IPS-15b (cell line): Measurements from ENCODE around the gene CPA5.
"Not testable (repeated sequence)": the region's sequence is repeated elsewhere in the genome, so short reads cannot be mapped to it uniquely, and the experiment has no call there.

Experiments
- H3K27me3 ChIP-seq: one replicate; pipeline ENCODE4 v1.6.1; 2013; ENCODE audit warnings: low read length; ENCODE audit not compliant: control insufficient read depth, insufficient read depth
- H3K36me3 ChIP-seq: one replicate; pipeline ENCODE4 v1.6.1; 2013; ENCODE audit warnings: low read length; ENCODE audit not compliant: control insufficient read depth, insufficient read depth
- H3K4me1 ChIP-seq: one replicate; pipeline ENCODE4 v1.6.1; 2013; ENCODE audit warnings: mild to moderate bottlenecking, low read length; ENCODE audit not compliant: control insufficient read depth, insufficient read depth
- H3K4me3 ChIP-seq: one replicate; pipeline ENCODE4 v1.5.1; 2013; ENCODE audit warnings: low read depth, low read length
- H3K9ac ChIP-seq: one replicate; pipeline ENCODE4 v1.6.1; 2013; ENCODE audit warnings: low read depth, mild to moderate bottlenecking, low read length
- H3K9me3 ChIP-seq: one replicate; pipeline ENCODE4 v1.6.1; 2013; ENCODE audit warnings: mild to moderate bottlenecking, low read length; ENCODE audit not compliant: control insufficient read depth, insufficient read depth

Gene CPA5

GRCh38 chr7:130304878-130305277 is 39.7 kb upstream of the CPA5 start:
- H3K9ac ChIP-seq: no peak overlapping the region
- H3K9me3 ChIP-seq: no peaks in the 10 kb centered on the region
- H3K4me1 ChIP-seq: no peaks in the 10 kb centered on the region
- H3K36me3 ChIP-seq: no peaks in the 10 kb centered on the region
- H3K4me3 ChIP-seq: no peak overlapping the region
- no peaks in the 10 kb centered on the region for H3K27me3 ChIP-seq

DNA sequence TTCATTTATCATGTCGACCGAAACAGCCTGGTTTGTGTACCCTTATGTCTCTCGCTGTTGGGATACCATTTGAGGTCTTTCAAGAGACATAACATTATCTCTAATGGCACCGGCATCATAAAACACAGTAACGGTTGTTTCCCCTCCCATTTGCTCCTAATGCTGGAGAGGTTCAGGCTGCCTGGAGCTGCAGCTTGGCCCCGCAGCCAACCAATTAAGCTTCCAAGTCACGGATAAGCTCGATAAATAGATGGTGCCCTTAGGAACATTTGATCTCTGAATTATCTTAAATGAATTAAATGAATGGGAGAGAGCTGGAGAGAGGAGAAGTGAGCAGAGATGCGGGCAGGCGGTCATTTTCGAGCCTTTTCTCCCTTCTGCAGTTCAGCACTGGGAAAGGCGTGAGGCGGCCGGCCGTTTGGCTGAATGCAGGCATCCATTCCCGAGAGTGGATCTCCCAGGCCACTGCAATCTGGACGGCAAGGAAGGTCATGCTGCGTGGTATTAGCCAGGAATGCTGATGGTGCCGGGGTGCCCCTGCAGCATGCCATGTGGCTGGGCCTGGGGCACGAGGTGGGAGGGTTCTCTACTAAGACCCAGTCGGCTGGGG is 39.1 kb upstream of the CPA5 start:
- Histone ChIP-seq H3K9me3 (no peaks in the 10 kb centered on the region), H3K36me3 (no peaks in the 10 kb centered on the region), H3K4me3 (no peak overlapping the region), H3K4me1 (no peaks in the 10 kb centered on the region), H3K27me3 (no peaks in the 10 kb centered on the region), H3K9ac (no peak overlapping the region)

DNA sequence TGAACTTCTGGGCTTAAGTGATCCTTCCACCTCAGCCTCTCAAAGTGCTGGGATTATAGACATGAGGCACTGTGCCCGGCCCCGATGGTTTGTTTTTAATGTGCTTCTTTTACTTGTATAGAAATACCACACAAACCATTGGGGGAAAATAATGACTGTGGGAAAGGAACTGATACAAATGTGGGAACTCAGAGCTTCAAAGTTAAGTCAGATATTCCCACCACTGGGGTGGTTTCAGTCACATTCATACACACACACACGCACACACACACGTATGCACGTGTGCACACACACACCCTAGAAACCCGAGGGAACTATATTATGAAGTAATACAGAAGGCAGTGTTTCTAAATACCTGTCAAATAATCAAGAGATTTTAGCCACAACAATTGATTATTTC is 34.6 kb upstream of the CPA5 start:
- Histone ChIP-seq H3K4me3 (no peak overlapping the region), H3K9me3 (no peaks in the 10 kb centered on the region), H3K4me1 (no peaks in the 10 kb centered on the region), H3K27me3 (no peaks in the 10 kb centered on the region), H3K9ac (no peak overlapping the region), H3K36me3 (no peaks in the 10 kb centered on the region)

GRCh38 chr7:130314305-130314704 is 30.3 kb upstream of the CPA5 start:
- Histone ChIP-seq H3K36me3 (no peaks in the 10 kb centered on the region), H3K9me3 (no peaks in the 10 kb centered on the region), H3K9ac (no peak overlapping the region), H3K4me1 (no peaks in the 10 kb centered on the region), H3K4me3 (no peak overlapping the region), H3K27me3 (no peaks in the 10 kb centered on the region)

- Histone ChIP-seq H3K9me3 (no peaks in the 10 kb centered on the region), H3K27me3 (no peaks in the 10 kb centered on the region), H3K4me3 (no peak overlapping the region), H3K9ac (no peak overlapping the region), H3K36me3 (no peaks in the 10 kb centered on the region), H3K4me1 (no peaks in the 10 kb centered on the region)
These were observed 25.1 kb upstream of the CPA5 start for GRCh38 chr7:130319541-130319940.

DNA sequence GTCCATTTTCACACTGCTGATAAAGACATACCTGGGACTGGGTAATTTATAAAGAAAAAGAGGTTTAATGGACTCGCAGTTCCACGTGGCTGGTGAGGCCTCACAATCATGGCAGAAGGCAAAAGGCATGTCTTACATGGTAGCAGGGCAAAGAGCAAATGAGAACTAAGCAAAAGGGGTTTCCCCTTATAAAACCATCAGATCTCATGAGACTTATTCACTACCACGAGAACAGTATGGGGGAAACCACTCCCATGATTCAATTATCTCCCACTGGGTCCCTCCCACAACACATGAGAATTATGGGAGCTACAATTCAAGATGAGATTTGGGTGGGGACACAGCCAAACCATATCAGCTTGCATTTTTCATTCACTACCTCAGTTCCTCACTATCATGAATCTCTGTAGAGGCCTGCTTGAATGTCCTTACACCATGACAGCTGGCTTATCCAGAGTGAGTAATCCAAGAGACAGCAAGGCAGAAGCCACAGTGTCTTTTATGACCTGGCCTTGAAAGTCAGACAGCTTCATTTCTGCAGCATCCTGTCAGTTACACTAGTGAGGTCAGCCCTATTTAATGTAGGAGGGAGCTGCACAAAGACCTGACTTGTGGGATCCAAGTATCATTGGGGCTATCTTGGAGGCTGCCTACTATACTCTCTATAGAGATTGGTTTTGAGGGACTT is 22.9 kb upstream of the CPA5 start:
- H3K9ac ChIP-seq, H3K27me3 ChIP-seq, H3K36me3 ChIP-seq, H3K4me3 ChIP-seq, H3K4me1 ChIP-seq, H3K9me3 ChIP-seq: not testable (repeated sequence)

GRCh38 chr7:130322615-130323014 is 22.0 kb upstream of the CPA5 start:
- no peak overlapping the region for H3K4me3 ChIP-seq
- H3K36me3 ChIP-seq: no peaks in the 10 kb centered on the region
- no peaks in the 10 kb centered on the region for H3K27me3 ChIP-seq
- no peaks in the 10 kb centered on the region for H3K9me3 ChIP-seq
- no peaks in the 10 kb centered on the region for H3K4me1 ChIP-seq
- H3K9ac ChIP-seq: no peak overlapping the region

DNA sequence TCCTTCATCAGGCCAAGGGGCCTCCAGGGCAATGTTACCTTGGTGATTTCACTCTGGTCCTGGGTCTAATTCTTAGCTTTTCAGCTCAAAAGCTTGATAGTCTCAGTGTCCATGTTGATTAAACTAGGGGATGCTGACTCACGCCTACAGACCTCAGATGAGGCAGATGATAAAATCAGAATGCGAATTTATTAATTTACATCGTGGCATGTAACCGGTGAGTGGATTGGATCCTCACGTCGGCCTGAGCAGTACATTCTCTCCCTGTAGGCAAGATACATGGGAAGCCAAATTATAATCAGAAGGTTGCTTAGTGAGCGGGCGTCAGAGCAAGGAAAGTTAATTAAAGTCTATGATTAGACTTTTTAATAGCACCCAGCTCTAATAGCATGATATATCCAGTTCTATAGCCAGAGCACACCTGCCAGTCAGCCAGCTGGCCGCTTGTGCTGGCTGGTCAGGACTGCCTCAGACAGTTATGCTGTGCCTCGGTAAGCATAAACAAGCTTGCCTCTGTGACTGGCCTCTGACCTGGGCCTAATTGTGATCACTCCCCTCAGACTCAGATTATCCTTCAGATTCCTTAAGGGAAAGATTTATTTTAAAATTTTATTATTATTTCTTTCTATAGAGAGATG is 20.2 kb upstream of the CPA5 start:
- H3K4me3 ChIP-seq: no peak overlapping the region
- no peaks in the 10 kb centered on the region for H3K36me3 ChIP-seq
- no peak overlapping the region for H3K9ac ChIP-seq
- H3K4me1 ChIP-seq: no peaks in the 10 kb centered on the region
- no peaks in the 10 kb centered on the region for H3K27me3 ChIP-seq
- no peaks in the 10 kb centered on the region for H3K9me3 ChIP-seq

DNA sequence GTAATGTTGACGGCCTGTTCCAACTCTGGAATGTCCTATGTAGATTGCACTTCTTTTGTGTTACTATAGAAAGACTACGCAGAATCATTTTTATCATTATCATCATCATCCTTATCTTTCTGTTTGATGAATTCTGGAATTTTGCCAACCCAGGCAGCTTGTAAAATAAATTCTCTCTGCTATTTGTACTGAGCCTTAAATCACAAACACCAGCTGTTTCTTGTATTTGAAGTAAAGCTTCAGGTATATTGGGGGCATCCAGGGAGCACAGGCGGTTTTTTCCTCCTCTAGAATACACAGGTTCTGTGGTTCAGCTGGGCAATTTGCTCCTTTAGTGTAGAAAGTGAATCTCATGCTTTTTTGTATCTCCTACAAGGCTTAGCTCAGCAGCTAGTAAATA is 14.9 kb upstream of the CPA5 start:
- H3K36me3 ChIP-seq: no peaks in the 10 kb centered on the region
- no peak overlapping the region for H3K4me3 ChIP-seq
- H3K9me3 ChIP-seq: no peaks in the 10 kb centered on the region

DNA sequence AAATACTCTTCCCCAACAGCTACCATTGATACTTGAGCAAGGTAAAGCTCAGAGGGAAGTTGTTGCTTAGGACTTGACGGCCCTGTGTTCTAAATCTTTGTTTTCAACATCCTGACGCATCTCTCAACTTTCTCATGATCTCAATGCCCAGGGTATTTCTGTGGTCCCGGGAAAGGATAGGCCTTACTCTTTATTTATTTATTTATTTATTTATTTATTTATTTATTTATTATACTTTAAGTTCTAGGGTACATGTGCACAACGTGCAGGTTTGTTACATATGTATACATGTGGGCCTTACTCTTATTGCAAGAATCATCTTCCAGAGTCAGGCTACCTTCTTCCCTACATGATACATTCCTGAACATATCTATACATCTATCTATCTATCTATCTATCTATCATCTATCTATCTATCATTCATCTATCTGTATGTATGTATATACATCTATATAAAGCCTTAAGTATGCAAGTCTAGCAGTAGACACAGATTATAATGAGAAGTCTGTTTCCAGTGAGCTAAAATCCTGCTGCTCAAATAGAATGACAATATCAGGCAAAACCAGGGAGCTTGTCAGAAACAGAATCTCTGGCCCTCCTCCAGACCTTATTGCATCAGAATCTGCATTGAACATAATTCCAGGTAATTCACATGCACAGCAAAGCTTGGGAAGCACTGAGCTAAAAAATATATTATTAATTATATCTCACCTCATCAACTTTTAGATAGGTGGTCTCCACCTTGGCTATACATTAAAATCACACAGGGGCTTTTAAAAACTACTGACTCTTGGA is 12.2 kb upstream of the CPA5 start:
- Histone ChIP-seq H3K36me3 (no peaks in the 10 kb centered on the region), H3K9me3 (no peaks in the 10 kb centered on the region), H3K27me3 (no peaks in the 10 kb centered on the region), H3K4me1 (no peaks in the 10 kb centered on the region), H3K9ac (no peak overlapping the region), H3K4me3 (no peak overlapping the region)

More for the DNA sequence above, 14.9 kb upstream of the CPA5 start:
- no peaks in the 10 kb centered on the region for H3K27me3 ChIP-seq
- no peaks in the 10 kb centered on the region for H3K4me1 ChIP-seq
- H3K9ac ChIP-seq: no peak overlapping the region

DNA sequence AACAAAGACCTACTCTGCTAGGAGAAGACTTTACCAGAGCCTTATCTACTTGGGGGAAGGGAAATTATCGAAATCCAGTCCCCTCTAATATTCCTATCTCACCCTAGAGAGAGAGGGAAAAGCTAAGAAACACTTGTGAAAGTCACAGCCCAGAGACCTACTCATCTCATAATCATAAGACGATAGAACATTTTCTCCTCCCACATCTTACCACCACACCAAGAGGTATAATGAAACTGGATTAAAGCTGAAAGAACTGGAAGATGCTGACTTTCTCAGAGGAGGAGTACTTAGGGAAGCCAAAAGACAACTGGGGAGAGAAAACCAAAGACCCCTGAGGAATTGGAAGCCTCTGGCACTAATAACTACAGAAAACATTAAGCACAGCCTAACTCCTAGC is 10.8 kb upstream of the CPA5 start:
- Histone ChIP-seq H3K27me3 (no peaks in the 10 kb centered on the region), H3K4me3 (no peak overlapping the region), H3K9me3 (no peaks in the 10 kb centered on the region), H3K9ac (no peak overlapping the region), H3K36me3 (no peaks in the 10 kb centered on the region), H3K4me1 (peaks cover 6% of the 10 kb centered on the region)
